GM19455 (cell line): ENCODE results near the gene TMEM125.

Source experiments
- ATAC-seq: cut with Tn5 transposase; IDR thresholded peaks from one replicate; pipeline ENCODE4 v1.9.1; 2021; ENCODE audit not compliant: unreplicated experiment

Gene TMEM125

GRCh38 chr1:43272576-43273571, 3.1 kb downstream of the TMEM125 start:
- ATAC-seq, result no peak

DNA sequence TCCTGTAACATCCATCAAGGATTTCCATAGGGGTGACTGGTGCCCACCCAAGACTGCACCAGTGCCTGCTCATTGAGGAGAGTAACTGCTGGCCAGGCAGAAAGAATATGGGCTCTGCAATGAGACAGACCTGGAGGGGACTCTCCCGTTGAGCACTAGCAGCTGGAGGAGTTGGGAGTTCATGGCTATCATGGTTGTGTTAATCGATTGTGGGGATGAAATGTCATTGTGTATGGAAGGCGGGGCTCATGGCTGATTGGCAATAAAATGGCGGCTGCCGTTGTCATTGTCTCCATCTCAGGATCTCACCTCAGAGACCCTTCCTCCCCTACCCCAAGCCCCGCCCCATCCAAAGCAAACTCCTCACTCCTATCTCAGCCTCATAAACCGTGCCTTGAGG, 3.9 kb downstream of the TMEM125 start:
- no peak for ATAC-seq

GRCh38 chr1:43274125-43274803, 4.5 kb downstream of the TMEM125 start:
- no peak for ATAC-seq

DNA sequence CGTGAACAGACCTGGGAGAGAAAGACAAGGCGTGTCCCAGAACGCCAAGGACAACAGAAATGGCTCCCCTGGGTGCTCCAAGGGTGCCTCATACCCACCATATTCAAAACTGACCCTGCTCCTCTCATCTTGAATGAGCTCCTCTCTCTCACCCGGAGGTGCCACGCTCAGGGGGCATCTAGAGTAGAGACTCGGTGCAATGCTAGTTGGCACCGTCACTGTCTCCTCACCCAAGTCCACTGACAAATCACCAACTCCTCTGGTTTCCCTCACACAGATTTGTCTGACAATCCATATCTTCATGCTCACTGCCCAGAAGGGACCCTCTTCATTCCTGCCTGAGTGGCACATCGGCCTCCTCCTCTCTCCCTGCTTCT, 5.0 kb downstream of the TMEM125 start:
- ATAC-seq, result no peak

GRCh38 chr1:43275826-43276620, 6.2 kb downstream of the TMEM125 start:
- no peak for ATAC-seq

GRCh38 chr1:43276673-43277072, 6.9 kb downstream of the TMEM125 start:
- no peak for ATAC-seq

DNA sequence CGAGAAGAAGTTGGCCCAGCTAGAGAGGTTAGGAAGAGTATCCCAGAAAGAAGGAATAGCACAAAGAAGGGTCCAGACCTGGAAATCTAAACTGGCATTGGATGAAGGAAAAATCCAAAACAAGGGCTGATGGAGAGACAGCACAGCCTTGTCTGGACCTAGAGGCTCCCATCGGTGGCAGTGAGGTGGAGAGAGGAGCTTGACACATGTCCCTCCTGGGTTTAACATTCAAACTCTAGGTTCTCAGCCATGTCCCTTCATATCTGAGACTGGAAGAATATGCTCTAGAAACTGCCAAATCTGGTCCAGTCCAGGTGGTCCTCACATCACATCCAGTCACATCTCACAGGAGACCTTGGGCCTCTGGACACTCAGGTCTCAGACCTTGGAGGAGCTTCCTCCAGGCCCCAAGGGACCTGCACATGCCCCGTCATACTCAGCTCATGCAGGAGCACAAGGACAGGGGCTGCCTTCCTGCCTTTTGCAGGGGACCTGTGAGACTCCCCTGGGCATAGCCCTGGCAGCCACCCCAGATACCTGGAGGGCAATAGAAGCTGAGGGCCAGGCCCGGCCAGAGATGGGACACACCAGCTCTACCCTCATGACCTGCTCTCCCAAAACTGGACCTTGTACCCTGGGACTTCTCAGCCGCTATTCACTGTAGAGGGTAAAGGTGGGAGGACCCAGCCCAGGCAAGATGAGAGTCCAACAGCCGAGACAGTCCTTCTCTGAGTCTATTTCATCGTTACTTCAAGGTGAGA, 7.5 kb downstream of the TMEM125 start:
- no peak for ATAC-seq

GRCh38 chr1:43279161-43279560, 9.4 kb downstream of the TMEM125 start:
- ATAC-seq, result no peak

GRCh38 chr1:43279666-43280065, 9.9 kb downstream of the TMEM125 start:
- no peak for ATAC-seq

GRCh38 chr1:43280692-43281091, 10.9 kb downstream of the TMEM125 start:
- ATAC-seq, result no peak

DNA sequence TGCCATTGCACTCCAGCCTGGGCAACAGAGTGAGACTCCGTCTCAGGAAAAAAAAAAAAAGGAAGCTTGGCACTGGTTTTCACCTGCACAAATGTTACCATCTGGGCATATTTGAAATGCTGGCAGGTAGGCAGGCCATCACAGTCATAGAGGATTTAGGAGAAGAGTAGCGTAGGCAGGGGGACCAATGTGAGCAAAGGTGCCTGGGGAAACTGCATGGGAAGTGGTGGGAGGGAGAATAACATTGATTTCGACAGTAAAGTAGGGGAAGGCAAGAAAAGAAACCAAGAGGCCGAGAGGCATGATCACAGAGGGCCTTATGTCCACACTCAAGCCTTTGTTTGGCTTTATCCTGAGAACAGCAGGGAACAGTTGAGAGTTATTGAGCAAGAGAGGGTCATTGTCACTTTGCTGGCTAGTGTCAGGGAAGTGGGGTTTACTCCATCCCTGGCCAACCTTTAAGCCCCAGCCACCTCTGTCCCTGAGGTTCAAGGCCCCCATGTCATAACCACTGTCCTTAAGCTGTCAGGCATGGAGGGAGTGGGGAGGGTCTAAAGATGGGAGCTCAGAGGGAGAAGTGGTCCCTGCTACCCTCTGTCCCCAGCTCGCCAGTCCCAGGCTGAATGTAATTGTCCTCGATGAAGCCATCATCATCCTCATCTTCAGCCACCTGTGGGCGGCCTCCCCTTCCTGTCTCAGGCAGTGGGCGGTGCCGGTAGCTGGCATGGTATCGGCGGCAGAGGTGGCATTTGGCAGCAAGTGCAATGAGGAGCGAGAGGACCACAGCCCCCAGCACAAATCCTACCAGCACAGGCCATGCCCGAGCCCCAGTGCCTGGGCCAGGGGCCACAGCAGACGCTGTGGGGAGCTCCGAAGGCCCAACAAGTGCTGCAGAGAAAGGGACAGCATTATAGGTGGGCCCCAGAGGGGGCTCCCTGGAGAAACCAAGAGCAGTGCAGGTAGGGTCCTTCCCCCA, 12.7 kb downstream of the TMEM125 start:
- no peak for ATAC-seq

DNA sequence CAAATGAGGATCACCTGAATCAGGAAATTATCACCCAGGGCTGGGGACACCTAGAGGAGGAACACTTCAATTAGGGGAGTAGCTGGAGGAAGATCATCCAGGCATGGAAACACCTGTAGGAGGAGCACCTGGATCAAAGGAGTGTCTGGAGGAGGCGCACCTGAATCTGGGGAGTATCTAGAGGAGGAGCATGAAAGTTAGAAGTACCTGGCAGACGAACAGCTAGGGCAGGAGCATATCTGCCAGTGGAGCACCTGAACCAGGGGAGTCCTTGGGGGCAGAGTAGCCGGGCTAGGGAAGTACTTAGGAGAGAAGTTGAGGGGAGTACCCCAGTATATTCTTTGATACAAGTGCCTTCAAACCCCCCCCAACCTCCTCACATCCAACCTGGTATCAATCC, 14.3 kb downstream of the TMEM125 start:
- ATAC-seq, result no peak

DNA sequence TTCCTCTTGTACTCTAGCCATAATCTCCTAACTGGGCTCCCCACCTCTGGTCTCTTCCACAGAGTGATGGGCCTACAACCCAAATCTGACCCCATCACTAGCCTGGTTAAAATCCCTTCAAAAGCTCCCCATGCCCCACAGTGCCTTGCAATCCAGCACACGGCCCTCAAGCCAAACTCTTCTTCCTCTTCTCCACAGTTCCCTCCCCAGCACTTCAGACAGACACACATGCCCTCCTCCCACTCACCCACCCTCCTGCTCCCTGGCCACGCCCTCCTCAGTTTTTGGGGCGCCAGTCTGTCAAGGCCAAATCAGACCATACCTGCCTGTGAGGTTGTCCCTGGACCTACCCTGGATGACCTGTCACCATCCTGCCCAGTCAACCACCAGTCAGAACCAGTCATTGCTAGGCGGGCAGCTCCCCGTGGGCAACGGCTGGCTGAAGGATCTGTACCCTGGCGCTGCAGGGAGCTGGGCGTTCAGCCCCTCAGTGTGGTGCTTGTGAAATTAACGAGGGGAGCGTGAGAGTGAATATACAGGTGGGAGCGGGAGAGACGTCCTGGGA, 14.8 kb downstream of the TMEM125 start:
- no peak for ATAC-seq

DNA sequence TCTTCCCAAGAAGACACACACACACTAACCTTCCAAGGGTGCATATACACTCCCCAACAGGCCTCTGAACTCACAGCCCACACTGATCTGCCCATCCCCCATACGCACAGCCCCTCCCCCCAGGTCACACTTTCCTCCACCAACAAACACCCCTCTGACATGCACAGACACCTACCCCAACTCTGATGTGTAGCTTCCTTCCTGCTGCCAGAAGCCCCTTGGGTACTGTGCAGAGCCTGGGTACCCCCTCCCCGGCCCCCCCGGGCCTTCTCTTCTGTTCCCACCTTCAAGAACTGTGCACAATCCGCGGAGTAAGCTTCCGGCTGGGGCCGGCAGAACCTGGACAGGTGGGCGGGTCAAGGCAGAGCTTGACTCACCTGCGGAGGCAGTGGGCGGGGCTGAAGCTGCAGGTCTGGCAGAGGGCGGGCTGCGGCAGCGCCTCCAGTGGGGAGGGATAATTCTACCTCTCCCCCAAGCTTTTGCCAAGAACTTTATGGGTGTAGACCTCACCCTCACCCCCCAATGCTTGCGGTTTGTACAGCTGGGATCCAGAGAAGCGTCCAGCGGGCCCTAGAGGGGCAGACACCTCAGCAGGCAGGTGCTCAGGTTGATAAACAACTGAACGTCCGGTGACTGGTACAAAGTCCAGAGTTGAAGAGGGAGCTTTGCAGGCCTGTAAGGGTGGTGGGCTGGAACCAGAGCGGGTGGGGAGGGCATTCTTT, 15.6 kb downstream of the TMEM125 start, which contains the start of gene C1orf210:
C1orf210 (minus strand) TSS at position 313 of the 722 bp plus-strand sequence. CDS start 2,311 bp downstream, outside the sequence.
- no peak for ATAC-seq

DNA sequence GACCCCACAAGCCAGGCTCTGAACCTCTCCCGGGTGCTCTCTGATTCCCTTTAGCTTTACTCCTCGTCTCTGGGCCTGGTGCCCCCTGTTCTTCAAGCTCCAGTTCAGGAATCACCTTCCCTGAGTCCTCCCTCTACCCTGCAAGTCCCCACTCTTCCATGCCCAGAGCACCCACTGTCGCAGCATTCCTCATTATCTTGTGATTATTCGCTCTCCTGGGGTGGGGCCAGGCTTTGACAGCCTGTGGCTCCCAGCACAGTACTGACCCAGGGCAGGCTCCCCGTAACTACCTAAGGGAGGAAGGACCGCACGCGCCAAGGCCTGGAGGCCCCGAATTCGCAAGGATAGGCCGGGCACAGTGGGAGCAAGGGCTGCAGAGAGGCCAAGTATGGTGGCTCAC, 16.3 kb downstream of the TMEM125 start:
- no peak for ATAC-seq

DNA sequence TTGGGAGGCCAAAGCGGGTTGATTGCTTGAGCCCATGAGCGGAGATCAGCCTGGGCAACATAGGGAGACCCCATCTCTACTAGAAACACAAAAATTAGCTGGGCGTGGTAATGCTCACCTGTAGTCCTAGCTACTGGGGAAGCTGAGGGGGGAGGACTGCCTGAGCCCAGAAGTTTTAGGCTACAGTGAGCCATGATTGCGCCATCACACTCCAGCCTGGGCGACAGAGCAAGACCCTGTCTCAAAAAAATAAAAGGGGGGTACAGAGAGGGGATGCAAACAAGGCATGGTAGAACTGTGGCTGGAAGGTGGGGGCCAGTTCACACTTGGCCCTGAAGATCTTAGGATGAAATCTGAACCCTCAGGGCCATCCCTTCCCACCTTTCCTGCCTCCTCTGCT, 16.8 kb downstream of the TMEM125 start:
- ATAC-seq, result no peak

- ATAC-seq, result no peak
Observed at GRCh38 chr1:43288058-43288784, 18.4 kb downstream of the TMEM125 start.
